ENCODE data around the gene CELSR2. TPM values are rescaled to one million over a fixed set of nuclear protein-coding genes. Genes with fewer than 3 reads are reported as not detected.

CELSR2 gene
- polyA plus RNA-seq, 3 donors = 0.03 to 0.97 (median 0.04) TPM

DNA sequence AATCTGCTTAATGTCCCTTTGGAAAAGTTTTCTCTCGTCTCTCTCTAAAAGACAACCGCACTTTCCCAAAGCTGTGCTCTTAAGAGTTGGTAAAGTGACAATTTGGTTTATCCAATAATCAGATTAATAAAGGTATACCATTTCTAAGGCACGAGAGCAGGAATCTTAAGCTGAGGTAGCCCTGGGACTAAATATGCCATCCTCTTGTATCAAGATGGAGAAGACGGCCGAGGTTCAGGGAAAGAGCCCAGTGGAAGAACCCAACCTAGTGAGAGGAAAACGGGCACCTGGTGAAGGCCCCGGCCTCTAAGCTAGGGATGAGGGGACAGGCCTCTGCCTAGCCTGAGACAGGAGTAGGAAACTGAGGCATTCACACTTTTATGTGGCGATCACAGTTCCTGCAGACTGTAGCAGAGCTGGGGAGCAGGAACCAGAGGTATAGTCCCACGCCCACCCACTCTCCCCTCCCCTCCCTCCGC is 36.0 kb upstream of the CELSR2 start:
- no peak for DNase-seq
- WGBS (ENCODE audit: insufficient coverage) = 13% methylated on average over 6 of the region's 10 CpGs
- no peaks in the 10 kb centered on the region for H3K36me3 ChIP-seq (replicated peaks in 1 of 2; ENCODE audit: control insufficient read depth in 1 of 2, insufficient read depth in 2 of 2, low read length in 2 of 2)
- H3K79me2 ChIP-seq (ENCODE audit: insufficient read depth, low read length) = peaks cover 44% of the 10 kb centered on the region
- H4K20me1 ChIP-seq (ENCODE audit: insufficient read depth, low read length) = peaks cover 39% of the 10 kb centered on the region
- H3K27me3 ChIP-seq (ENCODE audit: control insufficient read depth in 2 of 2, insufficient read depth in 2 of 2, low read length in 2 of 2) = no peaks in the 10 kb centered on the region
- H3K4me1 Mint-ChIP-seq = peaks cover 36% of the 10 kb centered on the region
- no peaks in the 10 kb centered on the region for H3K9me3 ChIP-seq (replicated peaks in 1 of 2; ENCODE audit: control insufficient read depth in 1 of 2, insufficient read depth in 1 of 2, low read length in 2 of 2)
- peaks cover 11 to 17% of the 10 kb centered on the region in 2 donors for H3K36me3 Mint-ChIP-seq
- H3K4me3 Mint-ChIP-seq = peak overlapping the region; percentile 100
- H3K9me3 Mint-ChIP-seq = peaks cover 0 to 2% (median 0%) of the 10 kb centered on the region in 7 donors
- H3K9ac ChIP-seq (ENCODE audit: insufficient read depth, low read length, poor library complexity, severe bottlenecking) = peak overlapping the region; percentile 65
- intact Hi-C loops (cut with micrococcal nuclease) = no loop called here
- peak overlapping the region in 5 of 7 donors; percentile 25 to 95 (median 63) for H3K27ac Mint-ChIP-seq
- H3K4me3 ChIP-seq (replicated peaks in 1 of 3; ENCODE audit: low read depth in 2 of 3, low read length in 3 of 3) = peak overlapping the region; percentile 86 to 98 (median 90)
- H3K4me1 ChIP-seq (ENCODE audit: control insufficient read depth in 1 of 2, insufficient read depth in 2 of 2, low read length in 2 of 2) = peaks cover 13 to 15% of the 10 kb centered on the region in 2 donors
- H3K27ac ChIP-seq (ENCODE audit: low read depth in 1 of 2, low read length in 2 of 2) = peak overlapping the region in 1 of 2 donors; percentile 84
- no peak for TF ChIP-seq CTCF (IDR thresholded peaks at IDR 0.05)
- H2AFZ ChIP-seq (ENCODE audit: insufficient read depth, low read depth, low read length, poor library complexity, severe bottlenecking) = peak overlapping the region; percentile 92
- H3K27me3 Mint-ChIP-seq (ENCODE audit: low read depth in 3 of 3) = peaks cover 2 to 7% (median 3%) of the 10 kb centered on the region in 3 donors
- peak overlapping the region; percentile 91 for H3K4me2 ChIP-seq (replicated peaks; ENCODE audit: extremely low read depth, low read length, poor library complexity, severe bottlenecking)

GRCh38 chr1:109213824-109214693 is 35.3 kb upstream of the CELSR2 start, which contains the start of gene SARS1:
TSS of gene SARS1 (plus strand) at chr1:109213918. CDS start at chr1:109213993, 75 bp downstream.
- peaks cover 32% of the 10 kb centered on the region for H3K4me1 Mint-ChIP-seq
- H3K27ac Mint-ChIP-seq = peak within 1 kb of the TSS; percentile 89 to 96 (median 95)
- Histone ChIP-seq H3K27me3 (ENCODE audit: control insufficient read depth in 2 of 2, insufficient read depth in 2 of 2, low read length in 2 of 2) (no peaks in the 10 kb centered on the region), H3K4me1 (ENCODE audit: control insufficient read depth in 1 of 2, insufficient read depth in 2 of 2, low read length in 2 of 2) (peaks cover 13 to 15% of the 10 kb centered on the region in 2 donors), H3K36me3 (replicated peaks in 1 of 2; ENCODE audit: control insufficient read depth in 1 of 2, insufficient read depth in 2 of 2, low read length in 2 of 2) (no peaks in the 10 kb centered on the region), H3K4me2 (replicated peaks; ENCODE audit: extremely low read depth, low read length, poor library complexity, severe bottlenecking) (peak within 1 kb of the TSS; percentile 91), H3K79me2 (ENCODE audit: insufficient read depth, low read length) (peaks cover 51% of the 10 kb centered on the region), H2AFZ (ENCODE audit: insufficient read depth, low read depth, low read length, poor library complexity, severe bottlenecking) (peak within 1 kb of the TSS; percentile 92), H3K9ac (ENCODE audit: insufficient read depth, low read length, poor library complexity, severe bottlenecking) (peak within 1 kb of the TSS; percentile 65), H4K20me1 (ENCODE audit: insufficient read depth, low read length) (peaks cover 44% of the 10 kb centered on the region), H3K27ac (ENCODE audit: low read depth in 1 of 2, low read length in 2 of 2) (peak within 1 kb of the TSS; percentile 49 to 84), H3K4me3 (replicated peaks in 1 of 3; ENCODE audit: low read depth in 2 of 3, low read length in 3 of 3) (peak within 1 kb of the TSS; percentile 86 to 98 (median 90)), H3K9me3 (replicated peaks in 1 of 2; ENCODE audit: control insufficient read depth in 1 of 2, insufficient read depth in 1 of 2, low read length in 2 of 2) (no peaks in the 10 kb centered on the region)
- peak within 1 kb of the TSS; percentile 100 for H3K4me3 Mint-ChIP-seq
- no peak for TF ChIP-seq CTCF (IDR thresholded peaks at IDR 0.05)
- peak; percentile 69 to 77 (median 75) for DNase-seq
- H3K27me3 Mint-ChIP-seq (ENCODE audit: low read depth in 3 of 3) = peaks cover 2 to 7% (median 3%) of the 10 kb centered on the region in 3 donors
- WGBS (ENCODE audit: insufficient coverage) = under 1% methylated on average over 53 of the region's 64 CpGs
- H3K36me3 Mint-ChIP-seq = peaks cover 15 to 19% of the 10 kb centered on the region in 2 donors
- intact Hi-C loops (cut with micrococcal nuclease) = no loop called here
- peaks cover 0 to 2% (median 0%) of the 10 kb centered on the region in 7 donors for H3K9me3 Mint-ChIP-seq

Data from CD14-positive monocyte (primary cell).